IPS-18a (cell line): ENCODE results near the gene MCRIP2.

Source experiments
- H3K27ac ChIP-seq: one replicate; pipeline ENCODE4 v1.5.1; 2013; ENCODE audit warnings: low read length
- H3K27me3 ChIP-seq: one replicate; pipeline ENCODE4 v1.6.1; 2013; ENCODE audit warnings: mild to moderate bottlenecking, low read length; ENCODE audit not compliant: control insufficient read depth, insufficient read depth
- H3K36me3 ChIP-seq: one replicate; pipeline ENCODE4 v1.6.1; 2013; ENCODE audit warnings: low read depth, low read length; ENCODE audit not compliant: control insufficient read depth
- H3K4me1 ChIP-seq: one replicate; pipeline ENCODE4 v1.6.1; 2013; ENCODE audit warnings: low read depth, low read length; ENCODE audit not compliant: control insufficient read depth
- H3K4me3 ChIP-seq: one replicate; pipeline ENCODE4 v1.5.1; 2013; ENCODE audit warnings: low read length
- H3K9ac ChIP-seq: one replicate; pipeline ENCODE4 v1.6.1; 2013; ENCODE audit warnings: mild to moderate bottlenecking, low read length, moderate library complexity
- H3K9me3 ChIP-seq: one replicate; pipeline ENCODE4 v1.6.1; 2013; ENCODE audit warnings: low read depth, low read length; ENCODE audit not compliant: control insufficient read depth

The MCRIP2 gene

DNA sequence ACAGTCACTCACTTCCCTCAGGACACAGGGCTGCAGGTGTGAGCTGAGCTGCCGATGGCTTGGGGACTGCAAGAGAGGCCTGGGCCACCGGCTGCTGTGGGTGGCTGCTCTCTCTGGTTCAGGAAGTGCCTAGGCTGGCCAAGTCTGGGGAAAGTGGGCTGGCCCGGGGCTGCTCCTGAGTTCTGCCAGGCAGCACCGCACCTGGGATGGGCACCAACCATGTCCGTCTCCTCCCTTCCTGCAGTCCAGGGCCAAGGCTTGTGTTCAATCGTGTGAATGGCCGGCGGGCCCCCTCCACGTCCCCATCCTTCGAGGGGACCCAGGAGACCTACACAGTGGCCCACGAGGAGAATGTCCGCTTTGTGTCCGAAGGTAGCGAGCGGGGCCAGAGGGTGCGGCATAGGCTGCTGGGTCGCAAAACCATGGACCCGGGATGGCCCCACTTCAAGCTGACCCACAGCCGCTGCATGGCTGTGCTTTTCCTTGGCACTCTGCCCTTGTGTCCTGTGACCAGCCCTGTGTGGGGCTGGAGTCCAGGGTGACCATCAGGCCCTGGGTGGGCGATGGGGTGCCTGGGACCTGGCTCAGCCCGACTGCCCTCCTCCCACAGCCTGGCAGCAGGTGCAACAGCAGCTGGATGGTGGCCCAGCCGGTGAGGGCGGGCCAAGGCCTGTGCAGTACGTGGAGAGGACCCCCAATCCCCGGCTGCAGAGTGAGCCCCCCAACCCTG, 5.7 kb downstream of the MCRIP2 start:
- Histone ChIP-seq H3K36me3 (no peaks in the 10 kb centered on the region), H3K4me1 (peaks cover 5% of the 10 kb centered on the region), H3K27me3 (peaks cover 9% of the 10 kb centered on the region), H3K27ac (no peak overlapping the region), H3K9ac (no peak overlapping the region), H3K9me3 (no peaks in the 10 kb centered on the region), H3K4me3 (no peak overlapping the region)

- Histone ChIP-seq H3K9me3 (no peaks in the 10 kb centered on the region), H3K4me3 (peak overlapping the region; percentile 75), H3K4me1 (peaks cover 5% of the 10 kb centered on the region), H3K9ac (peak overlapping the region; percentile 74), H3K27ac (peak overlapping the region; percentile 24), H3K27me3 (peaks cover under 1% of the 10 kb centered on the region), H3K36me3 (no peaks in the 10 kb centered on the region)
These were observed 6.6 kb downstream of the MCRIP2 start for GRCh38 chr16:648071-648780.

DNA sequence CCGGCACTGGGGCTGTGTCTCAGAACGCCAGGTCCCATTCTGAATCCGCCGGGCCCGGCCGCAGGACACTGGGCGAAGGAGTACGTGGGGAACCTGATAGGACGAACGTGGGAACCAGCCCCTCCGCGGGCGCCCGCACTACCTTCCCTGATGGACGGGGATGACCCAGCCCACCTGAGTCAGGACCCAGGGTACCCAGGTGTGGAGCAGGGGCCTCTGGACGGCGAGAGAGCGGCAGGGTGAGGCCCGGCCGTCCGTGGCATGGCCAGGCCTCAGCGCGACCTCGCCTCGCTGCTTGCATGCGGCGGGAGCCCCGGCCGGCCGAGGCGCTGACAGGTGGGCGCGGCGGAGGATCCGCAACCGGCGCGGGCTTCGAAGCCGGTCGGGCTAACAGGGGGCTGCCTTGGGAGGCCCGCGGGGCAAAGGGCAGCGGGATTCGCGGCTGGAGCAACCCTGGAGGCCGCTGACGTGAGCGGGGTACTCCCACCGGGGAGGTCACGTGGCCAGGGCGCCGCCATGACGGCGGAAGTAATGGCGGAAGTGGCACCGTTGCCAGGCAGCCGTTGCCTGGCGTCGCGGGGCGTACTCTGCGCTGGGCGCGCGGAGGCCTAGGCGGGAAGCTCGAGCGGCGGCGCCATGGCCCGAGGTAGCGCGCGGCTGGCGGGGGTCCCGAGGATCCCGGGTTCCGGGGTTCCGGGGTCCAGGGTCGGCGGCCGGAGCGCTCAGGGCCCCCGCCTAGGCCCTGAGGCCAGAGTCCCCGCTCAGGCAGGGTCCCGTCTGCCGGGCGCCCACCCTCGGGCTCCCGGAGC, 7.4 kb downstream of the MCRIP2 start, which contains the start of gene WDR90:
Gene WDR90 (plus strand): TSS at position 585 of the 809 bp plus-strand sequence. CDS start 52 bp downstream, at position 637.
- H3K27ac ChIP-seq = peak within 1 kb of the TSS; percentile 24
- H3K4me1 ChIP-seq = peaks cover 5% of the 10 kb centered on the region
- no peaks in the 10 kb centered on the region for H3K9me3 ChIP-seq
- H3K36me3 ChIP-seq = no peaks in the 10 kb centered on the region
- H3K9ac ChIP-seq = peak within 1 kb of the TSS; percentile 74
- no peaks in the 10 kb centered on the region for H3K27me3 ChIP-seq
- H3K4me3 ChIP-seq = peak within 1 kb of the TSS; percentile 75

DNA sequence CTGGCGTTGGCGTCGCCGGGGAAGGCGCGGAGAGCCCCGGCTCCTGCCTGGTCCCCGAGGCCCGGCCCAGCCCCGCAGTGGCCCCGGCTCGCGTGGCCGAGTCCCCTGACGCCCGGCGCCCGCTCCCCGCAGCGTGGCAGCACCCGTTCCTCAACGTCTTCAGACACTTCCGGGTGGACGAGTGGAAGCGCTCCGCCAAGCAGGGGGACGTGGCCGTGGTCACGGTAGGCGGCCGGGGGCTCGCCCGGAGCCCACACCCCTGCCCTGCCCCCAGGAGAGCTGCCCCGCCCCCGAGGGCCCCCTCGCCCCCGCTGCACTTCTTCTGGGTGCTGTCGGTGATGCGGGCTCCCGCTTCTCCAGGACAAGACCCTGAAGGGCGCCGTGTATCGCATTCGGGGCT, 8.0 kb downstream of the MCRIP2 start:
- peaks cover 5% of the 10 kb centered on the region for H3K4me1 ChIP-seq
- H3K9me3 ChIP-seq = no peaks in the 10 kb centered on the region
- H3K36me3 ChIP-seq = no peaks in the 10 kb centered on the region
- H3K9ac ChIP-seq = peak overlapping the region; percentile 74
- peak overlapping the region; percentile 75 for H3K4me3 ChIP-seq
- H3K27me3 ChIP-seq = no peaks in the 10 kb centered on the region
- H3K27ac ChIP-seq = no peak overlapping the region

DNA sequence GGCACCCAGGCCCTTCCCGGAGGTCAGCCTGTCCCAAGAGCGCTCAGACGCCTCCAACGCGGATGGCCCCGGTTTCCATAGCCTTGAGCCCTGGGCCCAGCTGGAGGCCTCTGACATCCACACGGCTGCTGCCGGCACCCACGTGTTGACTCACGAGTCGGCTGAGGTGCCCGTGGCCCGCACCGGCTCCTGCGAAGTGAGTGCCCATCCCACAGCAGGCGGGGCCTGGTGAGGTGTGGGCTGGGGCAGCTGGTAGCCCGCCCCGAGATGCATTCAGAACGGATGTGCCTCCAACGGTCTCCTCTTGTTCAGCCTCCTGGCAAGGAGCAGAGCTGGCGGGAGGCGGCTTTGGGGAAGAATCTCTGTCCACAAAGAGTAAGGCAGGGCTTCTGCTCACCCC, 10.2 kb downstream of the MCRIP2 start:
- H3K9me3 ChIP-seq = no peaks in the 10 kb centered on the region
- H3K27ac ChIP-seq = no peak overlapping the region
- no peaks in the 10 kb centered on the region for H3K27me3 ChIP-seq
- peaks cover 5% of the 10 kb centered on the region for H3K4me1 ChIP-seq
- H3K9ac ChIP-seq = no peak overlapping the region
- no peaks in the 10 kb centered on the region for H3K36me3 ChIP-seq
- H3K4me3 ChIP-seq = no peak overlapping the region

DNA sequence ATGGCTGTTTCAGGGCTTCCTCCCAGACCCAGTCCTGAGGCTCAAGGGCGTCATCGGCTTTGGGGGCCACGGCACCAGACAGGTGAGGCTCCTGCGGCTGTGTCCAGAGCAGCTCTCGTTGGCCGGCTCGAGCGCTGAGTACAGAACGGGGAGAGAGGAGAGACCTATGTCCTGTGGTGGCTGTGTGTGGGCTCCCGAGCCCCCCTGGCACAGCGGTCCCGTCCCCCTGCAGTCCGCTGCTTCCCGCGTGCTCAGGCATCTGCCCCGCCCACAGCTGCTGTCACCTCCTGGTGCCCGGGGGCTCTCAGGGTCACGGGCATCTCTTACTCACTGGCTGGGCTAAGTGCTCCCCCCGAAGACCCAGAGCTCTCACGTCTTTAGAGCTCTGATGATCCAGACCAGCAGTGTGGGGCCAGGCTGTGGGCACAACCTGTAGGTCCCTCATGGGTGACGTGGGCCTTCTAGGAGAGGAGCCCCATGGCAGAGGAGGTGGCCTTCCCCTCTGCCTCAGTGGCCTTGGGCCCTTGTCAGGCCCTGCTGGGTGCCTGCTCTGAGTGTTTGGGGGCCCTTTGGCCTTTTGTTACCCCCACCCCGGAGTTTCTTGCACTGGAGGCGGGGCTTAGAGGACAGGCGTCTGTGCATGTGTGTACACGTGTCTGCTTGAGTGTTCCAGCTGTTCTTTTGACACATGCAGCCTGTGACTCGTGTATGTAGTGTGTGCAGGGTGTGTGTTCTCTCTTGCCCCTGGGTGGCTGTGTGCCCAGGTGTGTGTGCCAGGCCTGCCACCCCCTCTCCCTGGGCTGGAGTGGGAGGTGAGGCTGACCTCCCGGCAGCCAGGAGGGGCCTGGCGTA, 11.1 kb downstream of the MCRIP2 start:
- Histone ChIP-seq H3K4me1 (peaks cover 5% of the 10 kb centered on the region), H3K4me3 (no peak overlapping the region), H3K27me3 (no peaks in the 10 kb centered on the region), H3K9ac (no peak overlapping the region), H3K27ac (no peak overlapping the region), H3K9me3 (no peaks in the 10 kb centered on the region), H3K36me3 (no peaks in the 10 kb centered on the region)

DNA sequence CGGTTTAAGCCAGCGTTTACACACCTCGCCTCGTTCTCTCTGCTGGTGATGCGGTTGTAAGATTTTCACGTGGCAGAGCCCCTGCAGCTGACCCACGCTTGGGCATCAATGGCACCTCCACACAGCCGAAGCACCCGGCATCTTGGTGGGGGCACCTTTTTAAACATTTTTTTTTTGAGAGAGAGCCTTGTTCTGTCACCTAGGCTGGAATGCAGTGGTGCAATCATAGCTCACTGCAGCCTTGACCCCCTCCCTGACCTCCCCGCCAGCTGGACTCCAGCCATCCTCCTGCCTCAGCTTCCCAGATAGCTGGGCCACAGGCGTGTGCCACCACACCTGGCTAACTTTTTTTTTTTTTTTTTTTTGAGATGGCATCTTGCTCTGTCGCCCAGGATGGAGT, 12.4 kb downstream of the MCRIP2 start:
- no peaks in the 10 kb centered on the region for H3K27me3 ChIP-seq
- no peak overlapping the region for H3K9ac ChIP-seq
- no peaks in the 10 kb centered on the region for H3K9me3 ChIP-seq
- no peak overlapping the region for H3K4me3 ChIP-seq
- H3K36me3 ChIP-seq = no peaks in the 10 kb centered on the region
- H3K27ac ChIP-seq = no peak overlapping the region
- no peaks in the 10 kb centered on the region for H3K4me1 ChIP-seq

GRCh38 chr16:657487-657886, 15.9 kb downstream of the MCRIP2 start:
- H3K4me1 ChIP-seq = no peaks in the 10 kb centered on the region
- no peaks in the 10 kb centered on the region for H3K9me3 ChIP-seq
- H3K36me3 ChIP-seq = no peaks in the 10 kb centered on the region
- H3K4me3 ChIP-seq = no peak overlapping the region
- H3K27ac ChIP-seq = no peak overlapping the region
- H3K9ac ChIP-seq = no peak overlapping the region
- H3K27me3 ChIP-seq = no peaks in the 10 kb centered on the region

DNA sequence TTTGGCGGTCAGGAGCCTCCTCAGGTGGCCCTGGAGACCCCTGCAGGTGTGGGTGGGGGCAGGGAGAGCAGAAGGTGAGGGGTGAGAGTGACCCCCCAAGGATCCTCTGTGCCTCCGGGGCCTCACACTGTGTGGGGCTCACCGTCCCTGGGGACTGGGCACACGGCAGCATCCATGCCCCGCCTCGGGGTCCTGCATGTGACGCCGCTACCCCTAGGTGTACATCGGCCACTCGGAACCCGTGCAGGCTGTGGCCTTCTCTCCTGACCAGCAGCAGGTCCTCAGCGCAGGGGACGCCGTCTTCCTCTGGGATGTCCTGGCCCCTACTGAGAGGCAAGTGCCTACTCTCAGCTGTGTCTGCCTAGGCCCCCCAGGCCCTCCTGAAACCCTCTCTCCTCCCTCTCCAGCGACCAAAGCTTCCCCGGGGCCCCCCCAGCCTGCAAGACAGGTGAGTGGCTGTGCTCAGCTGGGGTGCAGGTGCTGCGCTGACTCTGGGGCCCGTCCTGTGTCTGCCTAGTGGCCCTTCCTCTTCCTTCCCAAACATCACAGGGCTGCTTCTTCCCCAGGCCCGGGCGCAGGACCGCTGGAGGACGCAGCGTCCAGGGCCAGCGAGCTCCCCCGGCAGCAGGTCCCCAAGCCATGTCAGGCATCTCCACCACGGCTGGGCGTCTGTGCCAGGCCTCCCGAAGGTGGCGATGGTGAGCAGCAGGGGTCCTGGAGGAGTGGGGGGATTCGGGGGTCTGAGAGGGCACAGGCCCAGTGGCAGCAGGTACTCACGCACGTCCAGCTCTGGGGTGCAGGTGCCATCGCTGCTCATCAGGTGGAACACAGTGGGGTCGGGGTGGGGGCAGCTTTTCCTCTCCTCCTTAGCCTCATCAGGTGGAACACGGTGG, 17.3 kb downstream of the MCRIP2 start:
- H3K9ac ChIP-seq = no peak overlapping the region
- H3K27me3 ChIP-seq = no peaks in the 10 kb centered on the region
- no peaks in the 10 kb centered on the region for H3K9me3 ChIP-seq
- H3K27ac ChIP-seq = no peak overlapping the region
- H3K36me3 ChIP-seq = no peaks in the 10 kb centered on the region
- no peak overlapping the region for H3K4me3 ChIP-seq
- no peaks in the 10 kb centered on the region for H3K4me1 ChIP-seq

DNA sequence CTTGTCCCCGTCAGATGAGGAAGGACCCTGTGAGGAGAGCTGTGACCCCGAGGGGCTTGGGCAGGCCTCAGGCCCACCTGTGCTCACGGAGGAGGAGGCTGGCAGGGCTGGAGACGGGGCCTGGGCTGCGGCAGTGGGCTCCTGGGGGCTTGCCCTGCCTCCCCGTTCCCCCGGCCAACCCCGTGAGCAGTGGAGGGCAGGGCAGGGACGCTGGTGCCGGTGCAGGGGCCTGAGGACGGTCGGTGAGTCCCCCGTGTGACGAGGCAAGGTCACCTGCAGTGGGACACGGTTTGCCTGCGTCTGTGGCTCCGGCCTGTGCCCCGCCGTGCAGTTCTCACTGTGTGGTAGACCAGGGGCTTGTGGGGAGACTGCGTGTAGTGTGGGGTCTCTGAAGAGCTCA, 18.0 kb downstream of the MCRIP2 start:
- Histone ChIP-seq H3K9me3 (no peaks in the 10 kb centered on the region), H3K27ac (no peak overlapping the region), H3K4me1 (no peaks in the 10 kb centered on the region), H3K27me3 (no peaks in the 10 kb centered on the region), H3K36me3 (no peaks in the 10 kb centered on the region), H3K9ac (no peak overlapping the region), H3K4me3 (no peak overlapping the region)
